HG02885 (cell line): Measurements from ENCODE around the gene SCGB3A1.

Experiments used
- ATAC-seq: cut with Tn5 transposase; IDR thresholded peaks from one replicate; pipeline ENCODE4 v1.9.1; 2021; ENCODE audit warnings: mild to moderate bottlenecking; ENCODE audit not compliant: unreplicated experiment, poor library complexity

SCGB3A1 gene

GRCh38 chr5:180591311-180591887 is at the start of gene SCGB3A1:
Gene SCGB3A1, minus strand, starts transcription at chr5:180591499. Its CDS starts 37 bp downstream, at chr5:180591462.
- ATAC-seq = no peak

- ATAC-seq = no peak
Measured at GRCh38 chr5:180640611-180640860, 49.2 kb upstream of the SCGB3A1 start.

- ATAC-seq = no peak
Measured at GRCh38 chr5:180639741-180640610, 48.7 kb upstream of the SCGB3A1 start.

GRCh38 chr5:180639287-180639686 is 48.0 kb upstream of the SCGB3A1 start:
- no peak for ATAC-seq

GRCh38 chr5:180637962-180638680 is 46.8 kb upstream of the SCGB3A1 start:
- ATAC-seq = no peak

- ATAC-seq = no peak
Measured at GRCh38 chr5:180636403-180637075, 45.2 kb upstream of the SCGB3A1 start.

- no peak for ATAC-seq
Measured at GRCh38 chr5:180636016-180636402, 44.7 kb upstream of the SCGB3A1 start.

GRCh38 chr5:180633283-180634177 is 42.2 kb upstream of the SCGB3A1 start:
- ATAC-seq = no peak

- no peak for ATAC-seq
Measured at GRCh38 chr5:180632768-180633167, 41.5 kb upstream of the SCGB3A1 start.

- ATAC-seq = no peak
Measured at GRCh38 chr5:180631549-180632383, 40.5 kb upstream of the SCGB3A1 start.

- ATAC-seq = no peak
Measured at GRCh38 chr5:180630426-180630825, 39.1 kb upstream of the SCGB3A1 start.

- no peak for ATAC-seq
Measured at GRCh38 chr5:180629831-180630382, 38.6 kb upstream of the SCGB3A1 start.

GRCh38 chr5:180628827-180629750 is 37.8 kb upstream of the SCGB3A1 start:
- ATAC-seq = no peak

GRCh38 chr5:180628211-180628610 is 36.9 kb upstream of the SCGB3A1 start:
- no peak for ATAC-seq

GRCh38 chr5:180627386-180628120 is 36.3 kb upstream of the SCGB3A1 start:
- no peak for ATAC-seq

GRCh38 chr5:180626661-180627385 is 35.5 kb upstream of the SCGB3A1 start:
- ATAC-seq = no peak
